IgD-negative memory B cell (primary cell): ENCODE measurements around the gene NACC1. TPM values are rescaled to one million over a fixed set of nuclear protein-coding genes. Genes with fewer than 3 reads are reported as not detected.

ENCODE experiments used
- H3K27ac Mint-ChIP-seq, 3 donors: one replicate each; pipeline ENCODE4 v1.8.0; 2020 to 2022; ENCODE audit warnings: mild to moderate bottlenecking in 3 of 3, mixed read lengths in 3 of 3, moderate library complexity in 1 of 3
- H3K27me3 Mint-ChIP-seq: one replicate; pipeline ENCODE4 v1.8.0; 2021; ENCODE audit warnings: mixed read lengths
- H3K36me3 Mint-ChIP-seq: one replicate; pipeline ENCODE4 v1.8.0; 2020; ENCODE audit warnings: mild to moderate bottlenecking, mixed read lengths
- H3K4me1 Mint-ChIP-seq, 3 donors: one replicate each; pipeline ENCODE4 v1.8.0; 2020 to 2022; ENCODE audit warnings: mixed read lengths in 3 of 3, mild to moderate bottlenecking in 1 of 3
- H3K4me3 Mint-ChIP-seq, 4 donors: one replicate each; pipeline ENCODE4 v1.8.0; 2020 to 2022; ENCODE audit warnings: mild to moderate bottlenecking in 4 of 4, mixed read lengths in 4 of 4, moderate library complexity in 3 of 4
- H3K9me3 Mint-ChIP-seq, 3 donors: one replicate each; pipeline ENCODE4 v1.8.0; 2020 to 2021; ENCODE audit warnings: mixed read lengths in 3 of 3, mild to moderate bottlenecking in 1 of 3
- polyA plus RNA-seq: library from polyadenylated mRNA; unstranded; fragments of 300-500 nt; fragmentation: Illumina TruSeq; gene quantifications from one replicate; pipeline ENCODE4 v1.2.3, GENCODE V29; 2021

NACC1 gene
- polyA plus RNA-seq, 1 donor from 2014 or later, result 2.7 TPM

- Mint-ChIP-seq H3K9me3 (peaks cover 0 to 1% (median 0%) of the 10 kb centered on the region in 3 donors), H3K36me3 (peaks cover 1% of the 10 kb centered on the region), H3K4me1 (peaks cover 19 to 27% (median 22%) of the 10 kb centered on the region in 3 donors), H3K27ac (peak overlapping the region; percentile 88 to 99 (median 95)), H3K27me3 (peaks cover 4% of the 10 kb centered on the region), H3K4me3 (peak overlapping the region; percentile 90 to 98 (median 94))
Observed at GRCh38 chr19:13101590-13102415, 16.3 kb upstream of the NACC1 start.

DNA sequence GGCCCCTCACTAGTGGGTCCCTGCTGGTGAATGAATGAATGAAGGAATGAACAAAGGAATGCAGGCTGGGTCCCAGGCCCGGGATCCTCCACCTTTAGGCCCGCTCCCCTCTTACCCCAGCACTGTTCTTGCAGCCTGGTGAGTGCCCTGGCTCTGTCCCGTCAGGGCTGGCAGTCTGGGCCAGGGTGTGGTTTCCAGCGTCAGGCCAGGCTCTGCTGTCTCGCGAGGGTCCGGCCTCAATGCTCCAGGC is 15.7 kb upstream of the NACC1 start:
- Mint-ChIP-seq H3K36me3 (peaks cover 1% of the 10 kb centered on the region), H3K4me1 (peaks cover 16 to 24% (median 19%) of the 10 kb centered on the region in 3 donors), H3K27ac (peak overlapping the region; percentile 88 to 99 (median 95)), H3K27me3 (peaks cover 2% of the 10 kb centered on the region), H3K4me3 (peak overlapping the region; percentile 90 to 98 (median 94)), H3K9me3 (peaks cover 0 to 1% (median 0%) of the 10 kb centered on the region in 3 donors)

DNA sequence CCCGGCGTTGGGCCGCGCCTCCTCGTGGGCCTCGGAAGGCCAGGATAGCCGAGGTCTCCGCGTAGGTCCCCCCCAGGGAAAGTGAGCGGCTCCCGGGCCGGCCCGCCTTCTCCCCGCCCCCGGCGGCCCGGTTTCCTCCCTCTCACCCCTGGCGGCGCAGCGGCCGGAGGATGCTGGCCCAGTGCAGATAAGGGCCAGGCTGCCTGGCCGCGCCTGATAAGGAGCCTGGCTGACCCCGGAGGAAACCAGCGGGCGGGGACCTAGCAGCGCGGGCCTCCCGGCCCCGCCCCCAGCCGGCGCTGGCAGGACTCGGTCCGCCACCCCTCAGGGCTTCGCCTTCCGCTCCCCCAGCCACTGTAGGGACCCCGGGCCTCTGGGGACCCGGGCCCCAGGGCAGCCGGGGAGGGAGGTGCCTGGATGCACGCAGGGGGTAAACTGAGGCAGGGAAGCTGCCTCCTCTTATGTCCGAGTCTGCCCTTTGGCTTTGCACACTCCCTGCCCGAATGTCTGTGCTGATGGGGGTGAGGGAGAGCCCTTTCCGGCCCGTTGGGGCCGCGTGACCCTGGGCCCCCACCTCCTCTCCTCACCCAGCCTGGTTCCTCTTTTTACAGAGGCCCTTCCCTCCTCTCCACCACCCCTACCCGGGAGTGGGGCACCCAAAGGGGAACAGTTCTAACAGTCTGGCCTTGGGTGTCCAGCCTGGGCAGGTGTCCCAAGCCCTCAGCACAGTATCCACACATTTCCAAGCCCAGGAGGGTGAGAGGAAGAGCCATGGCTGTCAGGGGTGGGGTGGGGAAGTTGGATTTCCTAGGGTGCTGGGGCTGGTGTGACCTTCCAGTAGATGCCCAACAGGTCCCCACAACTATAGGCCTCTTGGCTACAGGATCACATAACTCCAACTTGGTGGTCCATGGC is 15.1 kb upstream of the NACC1 start, which contains the start of gene LYL1:
Gene LYL1, minus strand, starts transcription at position 193 of the 915 bp plus-strand sequence. CDS start 1,687 bp downstream, outside the sequence.
- peaks cover 16 to 26% (median 19%) of the 10 kb centered on the region in 3 donors for H3K4me1 Mint-ChIP-seq
- H3K9me3 Mint-ChIP-seq, result peaks cover 0 to 1% (median 0%) of the 10 kb centered on the region in 3 donors
- peaks cover 2% of the 10 kb centered on the region for H3K27me3 Mint-ChIP-seq
- H3K27ac Mint-ChIP-seq, result peak within 1 kb of the TSS; percentile 95 to 99 (median 98)
- peak within 1 kb of the TSS; percentile 90 to 98 (median 94) for H3K4me3 Mint-ChIP-seq
- peaks cover 1% of the 10 kb centered on the region for H3K36me3 Mint-ChIP-seq

GRCh38 chr19:13103581-13104359 is 14.3 kb upstream of the NACC1 start:
- H3K4me3 Mint-ChIP-seq, result peak overlapping the region; percentile 90 to 98 (median 94)

DNA sequence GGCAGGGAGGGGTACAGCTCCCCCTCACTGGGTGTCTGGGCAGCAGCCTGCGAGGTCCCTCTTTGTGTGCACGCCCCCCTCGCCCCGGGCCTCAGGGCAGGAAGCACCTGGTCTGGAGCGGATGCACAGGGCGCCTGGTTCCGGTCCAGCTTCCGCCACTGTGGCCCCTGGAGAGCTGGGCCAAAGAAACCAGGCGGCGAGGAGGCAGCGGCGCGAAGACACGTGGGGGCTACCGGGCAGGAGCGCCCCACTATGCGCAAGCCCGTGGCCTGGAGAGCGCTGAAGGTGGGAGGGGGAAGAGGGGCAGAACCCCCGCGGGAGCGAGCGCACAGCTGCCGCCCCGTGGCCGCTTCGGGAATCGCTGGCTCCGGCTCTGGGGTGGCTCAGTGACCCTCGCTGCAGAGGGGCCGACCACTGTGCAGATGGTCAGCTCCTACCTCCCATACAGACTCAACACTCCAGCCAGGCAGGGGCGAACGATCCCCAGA is 13.7 kb upstream of the NACC1 start:
- Mint-ChIP-seq H3K27me3 (peaks cover 2% of the 10 kb centered on the region), H3K4me1 (peaks cover 15 to 18% (median 16%) of the 10 kb centered on the region in 3 donors), H3K4me3 (peak overlapping the region; percentile 86 to 98 (median 92)), H3K36me3 (no peaks in the 10 kb centered on the region), H3K27ac (peak overlapping the region; percentile 95 to 99 (median 97)), H3K9me3 (peaks cover 0 to 1% (median 0%) of the 10 kb centered on the region in 3 donors)

More at GRCh38 chr19:13103581-13104359, 14.3 kb upstream of the NACC1 start:
- peaks cover 1% of the 10 kb centered on the region for H3K36me3 Mint-ChIP-seq
- peak overlapping the region; percentile 95 to 99 (median 98) for H3K27ac Mint-ChIP-seq
- H3K4me1 Mint-ChIP-seq, result peaks cover 15 to 20% (median 16%) of the 10 kb centered on the region in 3 donors
- H3K27me3 Mint-ChIP-seq, result peaks cover 2% of the 10 kb centered on the region
- H3K9me3 Mint-ChIP-seq, result peaks cover 0 to 1% (median 0%) of the 10 kb centered on the region in 3 donors

- Mint-ChIP-seq H3K27ac (peak overlapping the region; percentile 95 to 99 (median 97)), H3K4me3 (peak overlapping the region; percentile 86 to 98 (median 92)), H3K9me3 (no peaks in the 10 kb centered on the region), H3K4me1 (peaks cover 14 to 15% (median 14%) of the 10 kb centered on the region in 3 donors), H3K27me3 (peaks cover 1% of the 10 kb centered on the region), H3K36me3 (no peaks in the 10 kb centered on the region)
Observed at GRCh38 chr19:13104848-13105711, 13.0 kb upstream of the NACC1 start.

DNA sequence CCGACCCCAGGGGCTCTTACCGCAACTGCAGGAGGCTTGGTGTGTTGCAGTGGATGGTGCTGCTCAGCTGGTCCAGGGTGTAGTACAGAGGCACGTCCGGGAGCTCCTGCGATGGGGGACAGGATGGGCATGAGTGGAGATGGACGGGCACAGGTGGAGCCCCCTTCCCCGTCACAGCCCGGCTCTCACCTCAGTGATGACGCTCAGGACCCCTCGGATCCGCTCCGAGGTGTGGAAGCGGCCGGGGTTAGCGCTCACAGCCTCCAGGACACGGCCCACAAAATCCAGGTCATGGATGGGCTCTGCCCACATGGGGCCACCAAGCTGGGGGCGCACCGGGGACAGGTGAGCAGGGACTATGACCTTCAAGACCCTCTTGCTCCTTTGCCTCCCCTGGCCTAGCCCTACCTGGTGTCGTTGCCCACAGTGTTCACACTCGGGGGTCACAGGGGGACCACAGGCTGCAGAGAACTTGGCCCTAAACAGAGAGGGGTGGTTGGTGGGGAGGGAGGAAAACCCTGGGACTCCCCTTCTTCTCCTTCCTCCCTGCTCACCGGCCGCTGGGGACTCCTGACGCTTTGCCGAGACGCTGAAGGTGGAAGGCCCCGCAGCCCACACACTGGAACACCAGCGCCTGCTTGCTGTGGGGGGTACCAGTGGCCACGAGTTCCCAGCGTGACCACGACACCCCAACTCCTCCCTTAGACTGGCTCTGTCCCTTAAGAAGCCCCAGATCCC is 8.5 kb upstream of the NACC1 start:
- no peak overlapping the region for H3K4me3 Mint-ChIP-seq
- no peaks in the 10 kb centered on the region for H3K36me3 Mint-ChIP-seq
- H3K4me1 Mint-ChIP-seq, result peaks cover 4 to 5% (median 5%) of the 10 kb centered on the region in 3 donors
- H3K27ac Mint-ChIP-seq, result peak overlapping the region in 1 of 3 donors; percentile 39
- H3K9me3 Mint-ChIP-seq, result no peaks in the 10 kb centered on the region
- no peaks in the 10 kb centered on the region for H3K27me3 Mint-ChIP-seq

GRCh38 chr19:13110099-13110610 is 7.9 kb upstream of the NACC1 start:
- Mint-ChIP-seq H3K4me3 (peak overlapping the region in 1 of 4 donors; percentile 14), H3K4me1 (peaks cover 0 to 3% (median 1%) of the 10 kb centered on the region in 3 donors), H3K9me3 (no peaks in the 10 kb centered on the region), H3K27ac (peak overlapping the region in 1 of 3 donors; percentile 76), H3K27me3 (no peaks in the 10 kb centered on the region), H3K36me3 (no peaks in the 10 kb centered on the region)

- H3K9me3 Mint-ChIP-seq, result no peaks in the 10 kb centered on the region
- H3K27ac Mint-ChIP-seq, result no peak overlapping the region
- no peaks in the 10 kb centered on the region for H3K36me3 Mint-ChIP-seq
- no peaks in the 10 kb centered on the region for H3K27me3 Mint-ChIP-seq
- H3K4me3 Mint-ChIP-seq, result peak overlapping the region in 1 of 4 donors; percentile 7
- peaks cover 8 to 9% (median 8%) of the 10 kb centered on the region in 3 donors for H3K4me1 Mint-ChIP-seq
Observed at GRCh38 chr19:13112555-13112954, 5.5 kb upstream of the NACC1 start.

GRCh38 chr19:13115936-13116281 is 2.2 kb upstream of the NACC1 start:
- peak overlapping the region; percentile 92 to 98 (median 92) for H3K27ac Mint-ChIP-seq
- peaks cover 18 to 26% (median 19%) of the 10 kb centered on the region in 3 donors for H3K4me1 Mint-ChIP-seq
- H3K27me3 Mint-ChIP-seq, result no peaks in the 10 kb centered on the region
- H3K36me3 Mint-ChIP-seq, result no peaks in the 10 kb centered on the region
- H3K4me3 Mint-ChIP-seq, result peak overlapping the region; percentile 93 to 99 (median 98)
- H3K9me3 Mint-ChIP-seq, result no peaks in the 10 kb centered on the region

- H3K27me3 Mint-ChIP-seq, result no peaks in the 10 kb centered on the region
- no peaks in the 10 kb centered on the region for H3K36me3 Mint-ChIP-seq
- peak within 1 kb of the TSS; percentile 93 to 99 (median 98) for H3K4me3 Mint-ChIP-seq
- no peaks in the 10 kb centered on the region for H3K9me3 Mint-ChIP-seq
- H3K4me1 Mint-ChIP-seq, result peaks cover 21 to 29% (median 25%) of the 10 kb centered on the region in 3 donors
- H3K27ac Mint-ChIP-seq, result peak within 1 kb of the TSS; percentile 92 to 98 (median 92)
Observed at GRCh38 chr19:13116282-13117175, 1.5 kb upstream of the NACC1 start, which contains the start of gene TRMT1. Gene TRMT1, minus strand, starts transcription at chr19:13116740. Its CDS starts 341 bp downstream, at chr19:13116399.
